GM12891 (cell line): ENCODE measurements around the gene STEAP1B.
"Not testable (repeated sequence)": the region's sequence is repeated elsewhere in the genome, so short reads cannot be mapped to it uniquely, and the experiment has no call there.

ENCODE experiments used
- POLR2A ChIP-seq: IDR thresholded peaks from 2 replicates; pipeline ENCODE4 v1.6.1; 2011; ENCODE audit warnings: low read depth, low read length, control low read depth
- POLR2AphosphoS5 ChIP-seq: IDR thresholded peaks from 2 replicates; pipeline ENCODE4 v1.6.1; 2011; ENCODE audit warnings: low read depth, low read length, control low read depth
- POU2F2 ChIP-seq: IDR thresholded peaks from 2 replicates; pipeline ENCODE4 v1.6.1; 2011; ENCODE audit warnings: low read depth, mild to moderate bottlenecking, control low read depth, low read length, moderate library complexity
- SPI1 ChIP-seq: IDR thresholded peaks from 2 replicates; pipeline ENCODE4 v1.6.1; 2011; ENCODE audit warnings: low read depth, low read length, control low read depth
- TAF1 ChIP-seq: IDR thresholded peaks from 2 replicates; pipeline ENCODE4 v1.6.1; 2011; ENCODE audit warnings: low read depth, low read length, control low read depth

- not testable (repeated sequence) for TF ChIP-seq POLR2A, POLR2AphosphoS5, TAF1, SPI1, POU2F2
These were observed 1.3 kb upstream of the STEAP1B start for GRCh38 chr7:22501336-22501735.
